Skin of body (tissue), 2 donors: ENCODE data around the gene ALKAL2. TPM values are rescaled to one million over a fixed set of nuclear protein-coding genes. Genes with fewer than 3 reads are reported as not detected.

Experiments used
- DNase-seq: peaks from one replicate; lab custom pipeline; 2025; lab: John Stamatoyannopoulos, UW
- total RNA-seq: library from RNA; depleted of rRNA; stranded (reverse); fragments of >200 nt; gene quantifications from one replicate; pipeline ENCODE4 v1.2.3, GENCODE V29; 2014

Gene ALKAL2
- total RNA-seq, 1 donor from 2014 or later = 1.4 TPM

DNA sequence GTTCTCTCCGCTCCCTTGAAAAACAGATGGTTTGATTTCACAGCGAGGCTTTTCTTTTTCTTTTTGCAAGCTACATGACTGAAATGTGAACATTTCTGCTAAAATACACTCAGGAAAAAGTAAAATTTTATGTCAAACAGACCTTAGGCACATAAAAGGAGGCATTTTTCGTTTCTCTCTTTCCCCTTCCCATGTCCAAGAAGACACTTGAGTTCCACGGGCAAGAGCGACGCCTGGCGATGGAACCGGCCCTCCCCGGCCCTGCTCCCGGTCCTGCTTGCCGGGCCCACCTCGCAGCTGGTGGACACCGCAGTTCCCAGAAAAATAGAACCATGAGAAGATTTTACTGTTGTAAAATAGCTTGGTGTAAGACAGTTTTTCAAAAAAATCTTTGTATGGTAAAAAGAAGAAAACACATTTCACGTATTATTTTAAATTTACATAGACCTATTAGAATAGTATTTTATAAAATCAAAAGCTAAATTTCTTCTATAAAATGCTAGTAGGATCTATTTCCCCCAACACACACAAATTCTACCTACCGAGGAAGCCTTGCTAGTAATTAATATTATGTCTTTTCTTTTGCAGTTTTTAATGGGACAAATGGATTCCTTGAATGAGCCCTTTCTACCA lies 2.3 kb upstream of the ALKAL2 start:
- peak; percentile 67 for DNase-seq

DNA sequence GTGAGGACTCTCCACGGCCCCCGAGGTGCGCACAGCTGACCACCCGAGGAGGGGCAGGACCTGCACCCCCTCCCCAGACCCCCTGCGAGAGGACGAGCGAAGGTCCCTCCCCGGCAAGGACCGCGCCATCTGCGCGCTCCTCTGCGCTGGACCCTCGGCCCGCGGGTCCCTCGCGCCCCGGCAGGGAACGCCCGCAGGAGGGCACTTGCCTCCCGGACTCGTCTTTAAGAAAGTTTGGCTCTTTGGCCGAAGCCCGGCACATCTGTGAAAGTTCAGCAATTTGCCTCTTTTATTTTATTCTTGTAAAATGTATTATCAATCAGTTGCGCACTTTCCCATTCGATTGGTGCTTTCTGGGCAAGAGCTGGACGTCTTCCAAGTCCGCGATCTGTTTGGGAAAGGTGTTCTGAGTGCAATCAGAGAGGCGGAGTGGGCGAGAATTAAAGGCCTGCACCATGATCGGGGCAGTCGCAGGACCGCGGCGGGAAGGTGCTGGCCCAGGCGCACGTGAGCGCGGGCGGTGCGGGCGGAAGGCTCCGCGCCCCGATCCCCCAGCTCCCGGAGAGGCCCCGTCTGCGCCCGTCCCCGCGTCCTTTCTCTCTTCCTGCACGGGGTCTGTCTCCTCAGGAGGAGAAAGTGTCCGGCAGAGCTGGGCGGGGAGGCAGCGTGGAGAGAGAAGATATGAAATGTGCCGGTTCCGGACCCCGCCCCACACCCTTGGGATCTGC lies 1.6 kb upstream of the ALKAL2 start:
- no peak for DNase-seq

DNA sequence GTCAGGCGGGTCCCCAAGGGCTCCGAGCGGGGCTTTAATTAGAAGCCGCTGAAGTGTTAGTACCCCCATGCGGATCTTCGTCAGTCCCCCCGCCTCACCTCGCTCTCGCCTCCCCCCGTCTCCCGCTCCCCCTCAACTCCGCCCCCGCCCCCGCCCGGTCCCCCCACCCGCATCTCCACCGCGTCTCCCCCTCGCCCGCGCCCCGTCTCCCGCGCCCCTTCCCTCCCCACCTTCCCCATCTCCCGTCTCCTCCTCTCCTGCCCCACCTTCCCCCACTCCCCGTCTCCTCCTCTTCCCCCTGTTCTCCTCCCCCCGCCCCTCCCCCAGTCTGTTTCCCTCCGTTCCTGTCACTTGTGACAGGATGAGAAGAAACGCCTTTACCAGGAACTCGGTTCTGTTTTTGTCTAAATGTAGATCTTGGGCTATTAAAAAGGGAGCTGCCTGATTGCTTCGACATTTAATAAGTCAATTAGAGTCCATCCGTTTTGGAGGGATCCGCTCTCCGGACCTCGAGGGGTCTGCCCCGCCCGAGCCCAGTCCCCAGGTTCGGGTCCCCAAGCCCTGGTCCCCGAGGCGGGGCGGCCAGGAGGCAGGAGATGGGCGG lies 969 bp upstream of the ALKAL2 start:
- no peak for DNase-seq

GRCh38 chr2:287471-287885 lies 413 bp downstream of the ALKAL2 start:
- DNase-seq = no peak

DNA sequence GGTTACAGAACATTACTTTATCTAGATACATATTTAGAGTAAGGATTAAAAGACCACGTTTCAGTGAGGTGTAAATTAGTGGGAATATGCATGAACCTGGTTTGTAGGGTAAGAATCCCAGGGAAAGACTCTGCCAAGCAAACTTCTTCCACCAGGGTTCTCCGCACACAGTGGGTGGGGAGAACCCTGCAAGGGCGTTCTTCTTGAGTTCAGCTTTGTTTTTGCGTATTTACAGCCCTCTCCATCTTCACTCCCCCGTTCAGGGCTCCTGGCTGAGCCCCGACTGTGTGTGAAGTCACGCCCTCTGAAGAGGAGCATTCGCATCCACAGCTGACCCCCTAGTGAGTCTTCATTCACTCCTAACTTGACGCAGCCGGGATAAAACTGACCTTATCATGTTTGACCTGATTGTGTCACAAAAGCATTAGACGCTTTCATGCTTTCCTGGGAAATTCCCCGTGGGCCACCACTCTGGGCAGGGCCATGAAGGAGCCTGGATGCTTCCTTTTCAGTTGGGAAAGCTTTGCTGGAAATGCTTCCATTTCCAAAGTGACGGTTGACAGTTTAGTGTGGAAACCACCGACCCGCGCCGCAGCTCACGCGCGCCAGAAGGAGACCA lies 1.0 kb downstream of the ALKAL2 start:
- no peak for DNase-seq

GRCh38 chr2:286035-286434 lies 1.9 kb downstream of the ALKAL2 start:
- DNase-seq = no peak

DNA sequence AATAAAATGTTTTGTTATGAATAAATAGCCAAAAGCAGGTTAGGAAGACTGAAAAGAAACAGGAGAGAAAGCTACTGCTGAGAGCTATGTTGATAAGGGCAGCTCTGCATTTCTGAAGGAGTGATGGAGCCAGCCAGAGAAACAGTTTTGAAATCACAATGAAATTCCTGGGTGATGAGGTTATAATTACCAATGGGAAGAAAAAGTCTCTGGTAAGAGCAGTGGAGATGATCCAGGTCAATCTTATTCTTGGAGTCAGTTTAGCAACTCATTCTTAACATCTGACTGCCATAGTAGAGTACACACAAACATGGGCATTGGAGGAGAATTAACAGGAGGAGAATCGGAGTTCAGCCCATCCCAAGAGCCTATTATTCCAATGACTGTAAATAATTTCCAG lies 2.4 kb downstream of the ALKAL2 start:
- no peak for DNase-seq

DNA sequence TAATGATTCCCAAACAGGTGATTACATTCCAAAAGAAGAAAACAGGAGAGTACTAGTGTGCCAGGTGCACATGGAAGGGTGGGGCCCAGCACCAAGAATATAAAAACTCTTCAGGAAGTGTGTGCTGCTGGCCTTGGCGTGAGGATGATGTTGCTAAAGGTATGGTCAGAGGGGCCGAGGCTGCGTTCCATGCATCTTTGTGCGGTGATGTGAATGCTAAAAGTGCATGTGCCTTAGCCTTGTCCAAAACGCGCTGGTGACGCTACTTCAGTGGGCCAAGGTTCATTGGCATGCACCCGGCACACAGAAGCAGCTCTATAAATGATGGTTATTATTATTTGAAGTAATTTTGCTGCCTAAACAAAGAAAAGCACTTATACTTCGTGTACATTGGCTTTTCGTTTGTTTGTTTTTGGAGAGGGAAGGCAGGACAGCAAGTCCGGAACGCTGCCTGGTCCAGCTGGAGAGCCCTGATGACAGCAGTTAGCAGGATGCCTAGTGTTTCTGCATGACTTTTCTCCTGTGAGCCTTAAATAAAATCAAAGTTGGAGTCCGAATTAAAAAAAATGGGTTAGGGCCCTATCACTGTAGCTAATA lies 2.9 kb downstream of the ALKAL2 start:
- no peak for DNase-seq

DNA sequence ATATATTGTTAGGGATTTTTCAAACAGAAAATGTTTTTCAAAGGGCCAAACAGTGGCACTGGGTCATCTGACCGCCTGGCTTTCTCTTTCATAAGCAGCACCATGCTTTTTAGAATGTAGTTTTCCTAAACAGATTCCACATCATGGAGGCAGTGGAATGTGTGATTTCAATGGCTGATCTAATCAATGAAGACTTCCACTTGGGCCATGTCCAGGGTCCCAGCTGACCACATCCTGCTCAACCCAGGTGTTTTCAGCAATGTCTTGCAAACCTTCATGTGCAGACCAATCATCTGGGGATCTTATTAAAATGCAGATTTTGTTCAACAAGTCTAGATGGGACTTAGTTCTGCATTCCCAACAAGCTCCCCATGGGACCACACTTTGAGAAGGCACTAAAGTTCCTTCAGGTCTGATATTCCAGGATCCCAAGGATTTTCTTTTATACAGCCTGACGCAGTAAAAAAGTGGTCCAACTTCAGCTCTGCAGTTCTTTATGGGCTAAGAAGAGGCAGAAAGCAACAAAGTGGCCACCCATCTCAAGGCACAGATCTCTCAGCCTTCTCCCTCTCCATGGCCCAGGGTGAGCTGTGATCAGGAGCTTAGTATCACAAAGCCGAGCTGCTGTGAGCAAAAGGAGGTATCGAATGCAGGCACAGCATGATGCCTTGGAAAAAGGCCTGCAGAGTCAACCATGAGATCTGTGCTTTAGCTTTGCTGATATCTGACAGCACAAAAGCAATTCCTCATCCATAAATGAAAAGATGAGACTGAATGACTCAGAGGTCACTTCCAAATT lies 3.7 kb downstream of the ALKAL2 start:
- no peak for DNase-seq

DNA sequence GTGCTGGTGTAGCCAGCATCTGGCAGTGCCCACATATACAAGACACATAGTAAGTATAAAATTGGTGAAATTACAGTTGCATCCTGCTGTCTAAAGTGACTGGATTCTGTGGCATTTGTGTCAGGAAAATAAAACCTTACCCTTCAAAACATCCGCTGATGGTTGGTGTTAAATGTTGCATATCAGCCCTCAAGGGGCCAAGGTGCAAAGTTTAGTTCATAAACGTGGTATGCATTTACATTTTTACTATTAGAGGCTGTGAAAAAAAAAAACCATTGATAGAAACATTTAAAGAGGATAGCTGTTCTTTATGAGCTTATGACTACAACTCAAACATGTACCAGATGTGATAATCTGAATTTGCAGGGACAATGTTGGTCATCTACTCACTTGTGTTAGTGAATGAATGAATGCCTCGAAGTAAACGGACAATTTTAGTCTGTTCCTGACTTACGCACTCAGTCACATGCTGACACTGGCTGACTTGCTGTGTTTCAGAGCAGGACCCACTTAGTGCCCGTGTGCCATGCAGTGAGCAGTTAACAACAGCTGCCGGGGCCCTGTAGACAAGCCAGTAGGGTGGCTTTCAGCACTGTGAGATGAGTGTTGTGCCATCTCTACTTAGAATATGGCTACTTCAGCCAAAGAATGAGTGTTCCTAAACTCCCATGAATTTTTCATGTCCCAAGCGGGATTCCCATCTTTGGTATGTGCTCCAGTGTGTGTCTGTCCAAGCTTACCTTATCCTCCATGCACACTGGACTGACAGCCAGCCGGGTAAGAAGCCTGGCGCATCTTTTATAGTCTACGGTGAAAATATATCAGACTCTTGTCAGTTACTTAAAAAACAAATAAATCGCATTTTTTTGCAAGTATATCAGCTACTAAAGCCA lies 5.3 kb downstream of the ALKAL2 start:
- DNase-seq = no peak

DNA sequence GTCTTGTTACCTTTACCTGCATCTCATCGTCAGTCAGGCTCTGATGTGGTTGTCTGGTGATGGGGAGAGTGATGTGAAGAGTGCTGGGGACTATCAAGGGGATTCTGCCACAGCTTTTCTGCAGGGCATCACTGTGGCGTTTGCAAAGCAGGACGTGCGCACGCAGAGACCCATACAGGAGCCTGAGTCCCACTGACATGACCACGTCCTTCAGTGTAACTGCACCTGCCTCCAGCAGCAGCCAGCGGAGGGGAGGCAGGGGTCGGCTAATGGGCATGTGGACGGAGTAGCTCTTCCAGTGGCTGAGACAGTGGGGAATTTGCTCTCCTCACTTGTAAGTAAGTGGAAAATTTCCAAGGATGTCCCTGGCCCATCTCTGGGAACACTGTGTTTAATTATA lies 6.5 kb downstream of the ALKAL2 start:
- no peak for DNase-seq

DNA sequence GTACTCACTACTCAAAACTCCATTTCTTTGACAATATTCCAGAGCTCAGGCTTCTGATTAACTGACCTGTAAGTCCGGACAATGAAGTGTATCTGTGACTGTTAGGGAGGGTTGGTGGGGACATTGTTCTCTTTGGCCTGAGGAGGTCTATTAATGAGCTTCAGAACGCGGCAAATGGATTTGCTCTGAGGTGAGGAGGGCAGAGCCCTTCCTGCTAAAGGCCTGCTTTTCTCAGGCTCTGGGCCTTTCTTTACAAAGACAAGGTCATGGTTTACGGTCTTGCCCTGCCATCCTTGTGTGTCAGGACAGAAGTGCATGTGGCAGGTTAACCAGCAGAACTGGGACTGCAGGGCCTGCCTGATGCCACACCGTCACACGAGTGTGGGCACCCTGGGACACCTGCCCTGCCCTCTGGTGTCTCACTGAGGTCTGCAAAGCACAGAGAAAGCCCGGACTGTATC lies 7.2 kb downstream of the ALKAL2 start:
- DNase-seq = no peak

- no peak for DNase-seq
Observed at GRCh38 chr2:279956-280649, 7.8 kb downstream of the ALKAL2 start.

GRCh38 chr2:279366-279765 lies 8.5 kb downstream of the ALKAL2 start:
- DNase-seq = no peak

GRCh38 chr2:278927-279320 lies 9.0 kb downstream of the ALKAL2 start:
- DNase-seq = no peak

GRCh38 chr2:278312-278926 lies 9.5 kb downstream of the ALKAL2 start:
- DNase-seq = no peak

DNA sequence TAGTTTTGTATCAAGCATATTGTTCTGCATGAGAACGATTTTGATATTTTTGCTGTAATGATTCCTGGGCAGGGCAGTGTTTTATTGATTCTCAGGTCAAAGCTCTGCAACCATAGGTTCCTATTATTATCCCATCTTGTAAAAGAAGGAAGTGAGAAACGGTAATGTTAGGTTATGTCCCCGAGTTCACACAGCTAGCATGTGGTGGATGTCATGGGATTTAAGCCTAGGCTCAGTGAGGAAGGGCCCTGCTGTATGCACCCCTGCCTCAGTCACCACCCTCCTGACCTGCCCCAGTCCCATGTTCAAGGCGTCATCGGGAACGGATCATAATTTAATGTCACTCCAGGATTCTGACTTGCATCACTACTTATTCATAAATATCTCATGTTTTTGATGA lies 12.4 kb downstream of the ALKAL2 start:
- no peak for DNase-seq

- DNase-seq = no peak
Observed at GRCh38 chr2:274503-274902, 13.4 kb downstream of the ALKAL2 start.

- no peak for DNase-seq
Observed at GRCh38 chr2:273333-273732, 14.6 kb downstream of the ALKAL2 start.
